ENCODE results near the gene HAPSTR1.

GRCh38 chr16:9055115-9055514 is 36.3 kb upstream of the HAPSTR1 start:
- TF ChIP-seq CTCF (IDR thresholded peaks at IDR 0.05; ENCODE audit: borderline replicate concordance, extremely low read depth, low read length, poor library complexity, severe bottlenecking) (no peak), EZH2 (IDR thresholded peaks at IDR 0.05; ENCODE audit: borderline replicate concordance, low read depth, low read length, severe bottlenecking) (no peak)
